OCI-LY1 (cell line): ENCODE data around the gene HOXC10.

Experiments
- H2AFZ ChIP-seq: fragments of 200-600 bp; sonication (generic), shearing (Covaris generic); 2 replicates; pipeline ENCODE4 v1.6.0; 2014; ENCODE audit warnings: antibody characterized with exemption, mild to moderate bottlenecking, low read length
- H3F3A ChIP-seq: fragments of 200-600 bp; sonication (generic), shearing (Covaris generic); 2 replicates; pipeline ENCODE4 v1.6.0; 2014; ENCODE audit warnings: mild to moderate bottlenecking, antibody characterized with exemption, low read length, moderate library complexity; ENCODE audit not compliant: insufficient read depth
- H3K27ac ChIP-seq: fragments of 200-600 bp; sonication (generic); 2 replicates; pipeline ENCODE4 v1.5.1; 2014; ENCODE audit warnings: low read length, mixed run types, mild to moderate bottlenecking, low read depth; ENCODE audit not compliant: poor library complexity, severe bottlenecking
- H3K27me3 ChIP-seq: fragments of 200-600 bp; sonication (generic); 2 replicates; pipeline ENCODE4 v1.6.0; 2014; ENCODE audit warnings: antibody characterized with exemption, mild to moderate bottlenecking, low read length, moderate library complexity; ENCODE audit not compliant: insufficient read depth
- H3K36me3 ChIP-seq: fragments of 200-600 bp; sonication (generic); 2 replicates; pipeline ENCODE4 v1.6.1; 2014; ENCODE audit warnings: mild to moderate bottlenecking, antibody characterized with exemption, low read length, moderate library complexity, mixed read lengths; ENCODE audit not compliant: insufficient read depth
- H3K4me1 ChIP-seq: fragments of 200-600 bp; sonication (generic); 2 replicates; pipeline ENCODE4 v1.5.1; 2014; ENCODE audit warnings: mild to moderate bottlenecking, low read length, moderate library complexity; ENCODE audit not compliant: insufficient read depth, severe bottlenecking
- H3K4me2 ChIP-seq: fragments of 200-600 bp; sonication (generic), shearing (Covaris generic); 2 replicates; pipeline ENCODE4 v1.6.1; 2014; ENCODE audit warnings: low read length
- H3K4me3 ChIP-seq: fragments of 200-600 bp; sonication (generic); 2 replicates; pipeline ENCODE4 v1.5.1; 2014; ENCODE audit warnings: low read length, low read depth, mild to moderate bottlenecking, mixed read lengths; ENCODE audit not compliant: poor library complexity, severe bottlenecking
- H3K79me2 ChIP-seq: fragments of 200-600 bp; shearing (Covaris generic); 2 replicates; pipeline ENCODE4 v1.6.1; 2016; ENCODE audit warnings: mixed run types, low read length, mixed read lengths; ENCODE audit not compliant: insufficient read depth
- H3K9ac ChIP-seq: fragments of 200-600 bp; sonication (generic), shearing (Covaris generic); 2 replicates; pipeline ENCODE4 v1.6.1; 2014; ENCODE audit warnings: mild to moderate bottlenecking, low read length, mixed read lengths
- H3K9me2 ChIP-seq: fragments of 200-600 bp; sonication (generic), shearing (Covaris generic); 2 replicates; pipeline ENCODE4 v1.6.1; 2014; ENCODE audit warnings: low read depth, mild to moderate bottlenecking, low read length, mixed read lengths
- H3K9me3 ChIP-seq: fragments of 200-600 bp; shearing (Covaris generic); 2 replicates; pipeline ENCODE4 v1.6.1; 2014; ENCODE audit warnings: low read length, mixed read lengths
- H4K20me1 ChIP-seq: fragments of 200-600 bp; sonication (generic), shearing (Covaris generic); 2 replicates; pipeline ENCODE4 v1.6.0; 2016; ENCODE audit warnings: mild to moderate bottlenecking, low read length; ENCODE audit not compliant: insufficient read depth
- CTCF ChIP-seq: fragments of 200-600 bp; sonication (generic), shearing (Covaris generic); IDR thresholded peaks from 2 replicates; pipeline ENCODE4 v1.5.1; 2017; ENCODE audit warnings: mild to moderate bottlenecking, antibody characterized with exemption, low read length, moderate library complexity, mixed read lengths
- EZH2 ChIP-seq: fragments of 200-600 bp; sonication (generic), shearing (Covaris generic); IDR thresholded peaks from 2 replicates; pipeline ENCODE4 v1.8.0; 2017; ENCODE audit warnings: borderline replicate concordance, mixed run types, mild to moderate bottlenecking, antibody characterized with exemption, low read length, moderate library complexity, mixed read lengths

Gene HOXC10

GRCh38 chr12:53984901-53985691, at the start of gene HOXC10:
HOXC10 (plus strand) TSS chr12:53985146; CDS start chr12:53985260, 114 bp downstream.
- Histone ChIP-seq H3F3A (no peaks in the 10 kb centered on the region), H3K36me3 (no peaks in the 10 kb centered on the region), H3K79me2 (no peaks in the 10 kb centered on the region), H4K20me1 (no peaks in the 10 kb centered on the region), H3K4me3 (no peak within 1 kb of the TSS), H2AFZ (no peak within 1 kb of the TSS), H3K9ac (no peak within 1 kb of the TSS), H3K9me2 (no peaks in the 10 kb centered on the region), H3K27me3 (peaks cover 6% of the 10 kb centered on the region), H3K4me2 (peak within 1 kb of the TSS; percentile 41), H3K4me1 (peaks cover 7% of the 10 kb centered on the region), H3K9me3 (no peaks in the 10 kb centered on the region), H3K27ac (no peak within 1 kb of the TSS)
- TF ChIP-seq EZH2, result no peak
- peak; percentile 73 for TF ChIP-seq CTCF

GRCh38 chr12:53935383-53936341, 49.3 kb upstream of the HOXC10 start:
- no peaks in the 10 kb centered on the region for H3K9me3 ChIP-seq
- H3F3A ChIP-seq, result no peaks in the 10 kb centered on the region
- no peak overlapping the region for H2AFZ ChIP-seq
- H3K27ac ChIP-seq, result no peak overlapping the region
- H4K20me1 ChIP-seq, result no peaks in the 10 kb centered on the region
- no peaks in the 10 kb centered on the region for H3K27me3 ChIP-seq
- H3K4me1 ChIP-seq, result no peaks in the 10 kb centered on the region
- no peaks in the 10 kb centered on the region for H3K79me2 ChIP-seq
- no peaks in the 10 kb centered on the region for H3K36me3 ChIP-seq
- H3K9ac ChIP-seq, result no peak overlapping the region
- no peak overlapping the region for H3K4me3 ChIP-seq
- TF ChIP-seq EZH2 (no peak), CTCF (no peak)
- no peak overlapping the region for H3K4me2 ChIP-seq
- H3K9me2 ChIP-seq, result no peaks in the 10 kb centered on the region

GRCh38 chr12:53937099-53937498, 47.8 kb upstream of the HOXC10 start:
- Histone ChIP-seq H2AFZ (no peak overlapping the region), H3K79me2 (no peaks in the 10 kb centered on the region), H3K27me3 (no peaks in the 10 kb centered on the region), H3K4me2 (no peak overlapping the region), H4K20me1 (no peaks in the 10 kb centered on the region), H3K9ac (no peak overlapping the region), H3K27ac (no peak overlapping the region), H3K9me2 (no peaks in the 10 kb centered on the region), H3K36me3 (no peaks in the 10 kb centered on the region), H3K9me3 (no peaks in the 10 kb centered on the region), H3K4me3 (no peak overlapping the region), H3K4me1 (no peaks in the 10 kb centered on the region), H3F3A (no peaks in the 10 kb centered on the region)
- TF ChIP-seq EZH2 (no peak), CTCF (no peak)
